Measurements from ENCODE around the gene U2AF1L4. TPM values are rescaled to one million over a fixed set of nuclear protein-coding genes. Genes with fewer than 3 reads are reported as not detected.

U2AF1L4 gene
- total RNA-seq, 1 experiment from 2014 or later = 24.6 TPM

GRCh38 chr19:35729021-35729420 is 16.2 kb downstream of the U2AF1L4 start:
- Histone ChIP-seq H3K27me3 (replicated peaks; ENCODE audit: control insufficient read depth, insufficient read depth, low read length) (no peaks in the 10 kb centered on the region), H3K4me1 (no peaks in the 10 kb centered on the region), H3K36me3 (ENCODE audit: control insufficient read depth, insufficient read depth, low read length) (peaks cover 6% of the 10 kb centered on the region), H3K9me3 (no peaks in the 10 kb centered on the region), H3K4me3 (ENCODE audit: low read depth, low read length) (no peak overlapping the region)
- H3K9me3 Mint-ChIP-seq (ENCODE audit: unreplicated experiment) = no peaks in the 10 kb centered on the region
- no peaks in the 10 kb centered on the region for H3K27me3 Mint-ChIP-seq (ENCODE audit: insufficient read depth, unreplicated experiment)
- BruUV-seq (replicated peaks) = no TSS peak
- no peak overlapping the region for H3K27ac Mint-ChIP-seq (ENCODE audit: unreplicated experiment)
- H3K36me3 Mint-ChIP-seq (ENCODE audit: insufficient read depth, unreplicated experiment) = peaks cover 85% of the 10 kb centered on the region
- no peaks in the 10 kb centered on the region for H3K4me1 Mint-ChIP-seq (ENCODE audit: low read depth, unreplicated experiment)
- no peak for DNase-seq
- POLR2A ChIA-PET = no interaction called here
- TF ChIP-seq CTCF (IDR thresholded peaks at IDR 0.05; ENCODE audit: insufficient read depth in 1 of 2, low read depth in 1 of 2, low read length in 1 of 2, severe bottlenecking in 1 of 2, unreplicated experiment in 1 of 2) = no peak
- no peak overlapping the region for H3K4me3 Mint-ChIP-seq (ENCODE audit: unreplicated experiment)
- intact Hi-C loops (cut with micrococcal nuclease; ENCODE audit: unreplicated experiment) = no loop called here
- CTCF ChIA-PET = interaction anchor here (1.6 kb wide), 1 partner anchor 8 kb away, joined by 7 read pairs; no protein-coding TSS in a partner anchor

GRCh38 chr19:35727956-35728706 is 17.1 kb downstream of the U2AF1L4 start:
- Mint-ChIP-seq H3K27ac (ENCODE audit: unreplicated experiment) (no peak overlapping the region), H3K9me3 (ENCODE audit: unreplicated experiment) (no peaks in the 10 kb centered on the region), H3K27me3 (ENCODE audit: insufficient read depth, unreplicated experiment) (no peaks in the 10 kb centered on the region), H3K36me3 (ENCODE audit: insufficient read depth, unreplicated experiment) (peaks cover 85% of the 10 kb centered on the region), H3K4me3 (ENCODE audit: unreplicated experiment) (no peak overlapping the region), H3K4me1 (ENCODE audit: low read depth, unreplicated experiment) (no peaks in the 10 kb centered on the region)
- no peak for DNase-seq
- TF ChIP-seq CTCF (IDR thresholded peaks at IDR 0.05; ENCODE audit: insufficient read depth in 1 of 2, low read depth in 1 of 2, low read length in 1 of 2, severe bottlenecking in 1 of 2, unreplicated experiment in 1 of 2) = no peak
- ChIA-PET CTCF (interaction anchor here (1.6 kb wide), 1 partner anchor 9 kb away, joined by 7 read pairs; no protein-coding TSS in a partner anchor), POLR2A (interaction anchor here (0.5 to 0.6 kb wide), 2 partner anchors 13 to 17 kb away, joined by 3 read pairs; partner anchors contain the start of gene PSENEN)
- H3K9me3 ChIP-seq = no peaks in the 10 kb centered on the region
- no peaks in the 10 kb centered on the region for H3K4me1 ChIP-seq
- H3K36me3 ChIP-seq (ENCODE audit: control insufficient read depth, insufficient read depth, low read length) = peaks cover 5% of the 10 kb centered on the region
- H3K27me3 ChIP-seq (replicated peaks; ENCODE audit: control insufficient read depth, insufficient read depth, low read length) = no peaks in the 10 kb centered on the region
- intact Hi-C loops (cut with micrococcal nuclease; ENCODE audit: unreplicated experiment) = no loop called here
- H3K4me3 ChIP-seq (ENCODE audit: low read depth, low read length) = no peak overlapping the region
- no TSS peak for BruUV-seq (replicated peaks)

GRCh38 chr19:35727053-35727955 is 17.9 kb downstream of the U2AF1L4 start:
- ChIA-PET POLR2A (interaction anchor here (0.5 to 0.6 kb wide), 2 partner anchors 13 to 18 kb away, joined by 3 read pairs; partner anchors contain the start of gene PSENEN), CTCF (interaction anchor here (1.0 to 1.6 kb wide), 2 partner anchors 10 to 13 kb away, joined by 7 to 10 read pairs; no protein-coding TSS in a partner anchor)
- intact Hi-C loops (cut with micrococcal nuclease; ENCODE audit: unreplicated experiment) = no loop called here
- Histone ChIP-seq H3K27me3 (replicated peaks; ENCODE audit: control insufficient read depth, insufficient read depth, low read length) (no peaks in the 10 kb centered on the region), H3K4me1 (no peaks in the 10 kb centered on the region), H3K4me3 (ENCODE audit: low read depth, low read length) (no peak overlapping the region), H3K36me3 (ENCODE audit: control insufficient read depth, insufficient read depth, low read length) (peaks cover 8% of the 10 kb centered on the region), H3K9me3 (no peaks in the 10 kb centered on the region)
- H3K9me3 Mint-ChIP-seq (ENCODE audit: unreplicated experiment) = no peaks in the 10 kb centered on the region
- DNase-seq = no peak
- no peaks in the 10 kb centered on the region for H3K27me3 Mint-ChIP-seq (ENCODE audit: insufficient read depth, unreplicated experiment)
- H3K36me3 Mint-ChIP-seq (ENCODE audit: insufficient read depth, unreplicated experiment) = peaks cover 90% of the 10 kb centered on the region
- TF ChIP-seq CTCF (IDR thresholded peaks at IDR 0.05; ENCODE audit: insufficient read depth in 1 of 2, low read depth in 1 of 2, low read length in 1 of 2, severe bottlenecking in 1 of 2, unreplicated experiment in 1 of 2) = no peak
- H3K4me1 Mint-ChIP-seq (ENCODE audit: low read depth, unreplicated experiment) = no peaks in the 10 kb centered on the region
- H3K27ac Mint-ChIP-seq (ENCODE audit: unreplicated experiment) = no peak overlapping the region
- H3K4me3 Mint-ChIP-seq (ENCODE audit: unreplicated experiment) = no peak overlapping the region
- BruUV-seq (replicated peaks) = no TSS peak

Data from Caco-2 (cell line).